Hematopoietic multipotent progenitor cell treated with erythropoietin and hydrocortisone succinate and interleukin-3 and kit ligand, for 15 days (in vitro differentiated cells): ENCODE results near the gene PPP1R9B.

ENCODE experiments used
- DNase-seq: peaks from one replicate; pipeline ENCODE4 v3.0.0-alpha.2; 2015; ENCODE audit warnings: low spot score

Gene PPP1R9B

GRCh38 chr17:50123649-50124349 lies 26.7 kb downstream of the PPP1R9B start:
- no peak for DNase-seq

GRCh38 chr17:50122945-50123344 lies 27.5 kb downstream of the PPP1R9B start:
- DNase-seq, result no peak

DNA sequence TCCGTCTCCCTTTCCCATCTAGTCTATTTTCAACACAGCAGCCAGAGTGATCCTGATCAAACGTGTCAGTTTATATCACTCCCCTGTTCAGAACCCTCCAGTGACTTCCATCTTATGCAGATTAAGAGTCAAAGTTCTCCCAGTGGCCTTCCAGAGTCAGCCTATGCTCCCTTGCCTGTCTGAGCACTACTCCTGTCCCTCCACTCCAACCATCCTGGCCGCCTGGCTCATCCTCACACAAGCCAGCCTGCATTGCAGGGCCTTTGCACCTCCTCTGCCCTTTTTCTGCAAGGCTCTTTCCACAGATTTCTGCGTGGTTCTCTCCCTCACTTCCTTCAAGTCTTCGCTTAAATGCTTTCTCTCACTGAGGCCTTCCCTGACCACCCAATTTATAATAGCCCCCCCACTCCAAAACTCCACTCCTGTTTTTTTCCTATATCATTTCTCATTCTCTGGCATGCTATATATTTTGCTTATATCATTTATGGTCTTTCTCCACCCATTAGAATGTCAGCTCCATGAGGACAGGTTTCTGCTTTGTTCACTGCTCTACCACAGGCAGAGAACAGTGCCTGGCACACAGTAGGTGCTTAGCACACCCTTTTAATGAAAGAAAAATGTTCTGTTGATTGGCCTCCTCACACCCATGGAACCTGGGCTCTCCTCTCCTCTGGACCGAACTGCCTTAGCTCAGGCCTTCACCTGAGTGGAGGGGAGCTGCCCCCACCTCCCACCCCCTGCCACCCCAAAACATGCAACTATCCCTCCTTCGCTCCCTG lies 29.8 kb downstream of the PPP1R9B start:
- no peak for DNase-seq

DNA sequence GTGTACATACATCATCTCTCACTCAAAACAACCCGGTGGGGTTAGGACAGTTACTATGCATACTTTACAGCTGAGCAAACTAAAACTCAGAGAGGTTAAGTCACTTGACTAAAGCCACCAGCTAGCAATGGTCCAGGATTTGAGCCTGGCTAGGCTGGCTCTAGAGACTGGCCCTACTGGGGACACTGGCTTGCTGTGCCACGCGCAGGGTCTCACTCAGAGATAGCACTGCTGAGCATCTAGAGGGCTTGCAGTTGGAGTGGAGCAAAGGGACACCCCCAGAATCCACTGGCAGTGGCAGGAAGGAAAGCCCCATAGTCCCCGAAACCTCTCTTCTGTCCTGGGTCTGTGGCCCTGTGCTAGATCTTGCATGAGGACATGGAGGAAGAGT lies 31.7 kb downstream of the PPP1R9B start:
- no peak for DNase-seq

GRCh38 chr17:50118076-50118827 lies 32.2 kb downstream of the PPP1R9B start:
- no peak for DNase-seq

DNA sequence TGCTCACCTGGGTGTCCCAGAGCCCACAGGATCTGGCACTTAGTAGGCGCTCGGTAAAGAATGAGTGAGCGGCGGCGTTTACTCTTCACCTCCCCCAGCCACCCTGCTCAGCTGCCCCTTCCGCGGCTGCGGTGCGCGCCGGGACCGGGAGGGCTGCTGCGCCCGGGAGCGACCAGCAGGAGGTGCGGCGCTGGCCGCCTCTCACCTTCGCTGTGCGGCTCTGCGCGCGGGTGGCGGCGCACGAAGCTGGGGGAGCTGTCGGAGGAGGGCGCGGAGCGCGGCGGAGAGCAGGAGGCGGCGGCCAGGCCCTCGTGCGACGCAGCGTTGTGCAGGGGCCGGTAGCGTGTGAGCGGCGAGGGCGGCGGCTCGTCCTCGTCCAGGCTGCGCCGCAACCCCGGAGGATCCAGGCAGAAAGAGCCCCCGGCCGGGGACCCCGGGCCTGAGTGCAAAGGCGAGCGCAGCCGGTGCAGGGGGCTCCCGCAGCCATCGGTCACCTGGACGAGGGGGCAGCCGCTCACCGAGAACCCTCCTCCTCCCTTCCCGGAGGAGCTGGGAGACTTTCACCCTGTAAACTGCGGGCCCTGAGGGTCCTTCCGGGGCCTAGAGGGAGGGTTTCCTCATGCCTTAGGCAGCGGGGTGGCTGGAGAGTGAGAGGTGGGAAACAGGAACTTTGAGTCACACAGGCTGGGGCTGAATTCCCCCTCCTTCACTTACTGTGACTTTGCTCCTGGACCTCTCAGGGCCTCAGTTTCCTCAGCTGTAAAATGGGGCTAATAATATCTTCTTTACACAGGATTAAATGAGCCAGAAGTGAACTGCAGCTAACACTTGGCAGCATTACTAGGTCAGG lies 33.0 kb downstream of the PPP1R9B start:
- DNase-seq, result no peak

- no peak for DNase-seq
These were observed 34.7 kb downstream of the PPP1R9B start for GRCh38 chr17:50115756-50116155.

DNA sequence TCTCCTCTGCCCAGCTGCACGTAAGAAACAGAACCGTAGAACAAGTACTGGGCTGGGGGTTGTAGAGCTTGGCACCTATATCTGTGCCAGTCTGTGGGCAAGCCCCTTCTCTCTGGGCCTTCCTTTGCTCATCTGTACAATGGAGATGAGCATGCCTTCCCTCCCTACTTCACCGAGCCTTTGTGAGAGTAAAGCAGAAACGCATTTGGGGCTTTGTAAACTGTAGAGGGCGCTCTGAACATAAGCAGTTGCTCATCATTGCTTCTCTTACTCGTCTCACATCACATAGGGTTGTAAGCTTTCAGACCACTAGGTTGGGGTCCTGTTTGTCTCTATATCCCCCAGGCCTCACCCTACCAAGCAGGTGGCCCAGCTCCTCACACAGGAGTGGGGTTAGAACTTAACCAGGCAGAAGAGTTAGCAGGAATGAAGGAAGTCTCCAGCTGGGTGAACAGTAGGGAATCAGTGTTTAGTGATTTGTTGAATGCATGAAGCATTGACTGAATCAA lies 35.6 kb downstream of the PPP1R9B start:
- peak; percentile 45 for DNase-seq

DNA sequence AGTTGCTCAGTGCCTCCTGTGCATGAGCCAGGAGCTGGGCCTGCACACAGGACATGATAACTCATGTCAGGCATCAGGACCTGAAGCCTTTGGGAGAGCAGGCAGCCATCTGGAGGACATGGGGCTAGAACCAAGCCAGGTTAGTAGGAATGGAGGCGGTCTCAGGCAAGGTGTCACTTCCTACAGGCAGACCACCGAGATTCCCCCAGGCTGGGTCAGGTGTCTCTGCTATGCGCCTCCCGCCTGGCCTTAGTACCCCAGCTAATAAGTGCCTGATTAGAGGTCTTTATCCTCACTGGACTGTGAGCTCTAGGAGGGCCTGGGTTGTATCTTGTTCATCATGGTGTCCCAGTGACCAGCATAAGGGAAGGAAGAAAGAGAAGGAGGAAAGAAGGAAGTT lies 36.1 kb downstream of the PPP1R9B start:
- DNase-seq, result no peak

GRCh38 chr17:50113624-50114320 lies 36.7 kb downstream of the PPP1R9B start:
- DNase-seq, result no peak

- DNase-seq, result no peak
These were observed 37.8 kb downstream of the PPP1R9B start for GRCh38 chr17:50112694-50113093.

DNA sequence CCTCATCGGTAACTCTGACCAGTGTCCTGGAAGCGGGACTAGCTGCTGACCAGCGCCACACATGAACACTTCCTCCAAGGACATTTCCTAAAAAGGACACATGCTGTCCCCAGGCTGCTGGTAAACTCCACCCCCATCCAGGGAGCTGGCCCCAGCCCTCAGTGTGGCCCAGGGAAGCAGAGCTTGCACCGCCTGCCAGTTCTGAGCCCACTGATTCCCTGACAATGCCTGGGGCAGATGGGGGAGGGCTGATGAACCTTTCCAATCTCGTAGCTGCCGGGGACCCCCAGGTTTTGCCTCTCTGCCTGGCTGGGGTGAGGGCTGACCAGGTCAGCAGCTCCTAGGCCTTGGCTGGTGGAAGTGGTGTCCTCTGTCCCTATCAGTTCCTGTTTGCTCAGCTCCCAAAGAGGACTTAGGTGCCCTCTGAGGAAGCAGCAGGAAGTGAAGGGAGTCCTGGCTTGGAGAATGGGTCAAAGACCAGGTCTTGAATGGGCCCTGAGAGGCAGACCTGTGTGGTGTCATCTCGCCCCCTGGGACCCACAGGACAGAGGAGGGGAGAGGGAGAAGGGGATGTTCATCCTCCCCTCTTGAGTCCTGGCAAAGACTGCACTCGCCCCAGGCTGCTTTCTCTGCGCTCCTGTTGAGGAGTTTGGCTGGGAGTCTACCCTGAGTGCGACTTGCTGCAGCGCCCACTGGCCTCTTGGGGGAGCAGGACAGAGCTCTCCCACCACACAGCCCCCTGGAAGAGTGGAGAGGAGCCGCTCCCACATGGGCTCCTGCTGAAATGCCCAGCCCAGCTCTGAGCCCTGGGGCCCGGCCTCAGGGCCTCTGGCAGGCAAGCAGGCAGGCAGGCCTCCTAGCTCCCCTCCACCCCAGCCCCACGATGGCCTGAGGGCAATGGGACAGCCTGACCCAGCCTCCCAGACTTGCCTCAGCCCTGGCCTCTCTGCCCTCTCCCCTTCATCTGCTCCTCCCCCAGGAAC lies 38.5 kb downstream of the PPP1R9B start:
- no peak for DNase-seq

- DNase-seq, result no peak
These were observed 39.7 kb downstream of the PPP1R9B start for GRCh38 chr17:50110591-50111349.

DNA sequence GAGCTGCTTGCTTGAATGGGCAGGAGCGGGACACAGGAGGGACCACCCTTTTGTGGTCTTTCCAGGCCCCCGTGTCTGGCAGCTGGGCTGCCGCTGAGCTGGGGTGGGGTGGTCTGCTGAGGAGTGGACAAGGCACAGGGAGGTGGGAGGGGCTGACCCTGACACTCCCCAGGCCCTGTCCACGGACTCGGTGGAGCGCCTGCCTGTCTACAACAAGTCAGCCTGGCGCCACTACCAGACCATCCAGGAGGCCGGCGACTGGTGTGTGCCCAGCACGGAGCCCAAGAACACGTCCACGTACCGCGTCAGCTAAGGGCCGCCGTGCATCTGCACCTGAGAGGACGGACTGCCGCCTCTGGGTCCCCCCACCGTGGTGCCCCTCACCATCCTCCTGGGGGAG lies 40.7 kb downstream of the PPP1R9B start:
- DNase-seq, result no peak

DNA sequence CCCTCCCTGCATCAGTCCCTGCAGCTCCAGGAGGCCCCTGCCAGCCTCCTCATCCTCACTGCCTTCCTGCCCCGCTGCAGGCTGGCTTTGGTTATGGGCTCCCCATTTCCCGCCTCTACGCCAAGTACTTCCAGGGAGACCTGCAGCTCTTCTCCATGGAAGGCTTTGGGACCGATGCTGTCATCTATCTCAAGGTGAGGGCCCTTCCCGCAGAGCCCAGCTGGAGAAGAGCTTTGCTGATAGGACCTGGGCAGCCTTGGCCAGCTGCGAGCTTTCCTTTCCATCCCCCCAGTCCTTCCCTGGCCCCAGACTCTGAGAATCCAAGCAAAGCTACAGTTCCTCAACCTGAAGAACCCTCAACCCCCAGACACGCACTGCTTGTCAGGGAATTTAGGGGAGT lies 41.3 kb downstream of the PPP1R9B start:
- no peak for DNase-seq

DNA sequence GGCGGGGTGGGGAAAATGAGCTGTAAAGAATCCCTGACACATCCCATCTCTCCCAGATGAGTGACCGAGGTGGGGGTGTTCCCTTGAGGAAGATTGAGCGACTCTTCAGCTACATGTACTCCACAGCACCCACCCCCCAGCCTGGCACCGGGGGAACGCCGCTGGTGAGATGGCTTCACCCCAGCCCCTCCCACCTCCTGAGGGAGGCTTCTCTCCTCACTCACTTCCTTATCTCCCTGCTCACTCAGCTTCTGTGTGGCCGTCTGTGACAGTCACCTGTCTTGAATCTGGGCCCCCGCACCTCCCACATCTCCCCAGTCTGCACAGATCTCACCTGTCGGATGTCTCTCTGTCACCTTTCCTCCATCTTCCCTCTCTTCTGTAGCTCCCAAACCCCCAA lies 41.9 kb downstream of the PPP1R9B start:
- no peak for DNase-seq

- no peak for DNase-seq
These were observed 42.6 kb downstream of the PPP1R9B start for GRCh38 chr17:50107790-50108414.

DNA sequence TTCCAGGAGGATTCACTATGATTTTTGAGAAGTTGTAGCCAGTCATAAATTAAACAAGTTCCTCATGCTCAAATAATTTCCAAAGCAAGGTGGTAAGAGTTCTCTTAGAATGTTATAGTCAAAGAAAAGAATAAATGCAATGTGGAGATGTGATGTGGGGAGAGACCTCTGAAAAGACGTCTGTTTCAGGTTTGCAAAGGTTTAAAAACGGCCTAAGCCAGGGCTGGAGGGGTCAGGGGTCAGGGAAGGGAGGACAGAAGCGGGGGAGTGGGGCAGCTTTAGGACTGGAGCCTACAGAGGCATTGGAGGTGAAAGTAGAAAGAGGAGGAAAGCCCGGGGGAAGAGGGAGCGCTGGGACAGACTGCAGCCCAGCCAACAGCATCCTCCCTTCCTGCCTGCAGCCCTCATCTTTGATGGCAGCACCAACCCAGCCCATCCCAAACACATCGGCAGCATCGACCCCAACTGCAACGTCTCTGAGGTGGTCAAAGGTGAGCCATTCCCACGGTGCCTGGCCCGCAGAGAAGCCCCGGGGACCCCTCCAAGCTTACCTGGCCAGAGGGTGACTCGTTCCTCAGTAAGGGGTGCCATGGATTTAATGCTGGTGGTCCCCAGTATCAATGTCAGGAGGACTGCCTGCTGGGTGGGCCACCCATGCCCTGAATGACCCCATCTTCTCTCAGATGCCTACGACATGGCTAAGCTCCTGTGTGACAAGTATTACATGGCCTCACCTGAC lies 43.9 kb downstream of the PPP1R9B start:
- DNase-seq, result no peak
